Erythroblast (primary cell): ENCODE results near the gene TRMT2A.
A peak's percentile ranks its signal among the peaks of the same experiment; 100 is the strongest.

Experiments used
- DNase-seq, 2 experiments: peaks; one replicate each; lab custom pipeline; 2025; lab: John Stamatoyannopoulos, UW
- GATA1 ChIP-seq: IDR thresholded peaks from 2 replicates; pipeline ENCODE4 v1.6.1; 2011; ENCODE audit warnings: low read depth, mild to moderate bottlenecking, control low read depth, low read length, moderate library complexity
- POLR2A ChIP-seq: IDR thresholded peaks from 2 replicates; pipeline ENCODE4 v1.6.1; 2011; ENCODE audit warnings: mild to moderate bottlenecking, low read length

The TRMT2A gene

GRCh38 chr22:20142711-20143621 lies 25.9 kb upstream of the TRMT2A start:
- TF ChIP-seq GATA1 (no peak), POLR2A (no peak)
- no peak for DNase-seq

GRCh38 chr22:20141186-20142077 lies 24.4 kb upstream of the TRMT2A start:
- no peak for DNase-seq
- no peak for TF ChIP-seq POLR2A
- no peak for TF ChIP-seq GATA1

- TF ChIP-seq GATA1 (no peak), POLR2A (no peak)
- no peak for DNase-seq
Measured at GRCh38 chr22:20140521-20140964, 23.5 kb upstream of the TRMT2A start.

GRCh38 chr22:20140107-20140445 lies 23.1 kb upstream of the TRMT2A start:
- TF ChIP-seq POLR2A (no peak), GATA1 (no peak)
- DNase-seq = no peak

GRCh38 chr22:20139391-20140106 lies 22.5 kb upstream of the TRMT2A start:
- no peak for TF ChIP-seq POLR2A
- TF ChIP-seq GATA1 = no peak
- DNase-seq = no peak

GRCh38 chr22:20138868-20139267 lies 21.8 kb upstream of the TRMT2A start:
- TF ChIP-seq GATA1 (no peak), POLR2A (no peak)
- DNase-seq = no peak

- TF ChIP-seq GATA1 = no peak
- TF ChIP-seq POLR2A = no peak
- DNase-seq = no peak
Measured at GRCh38 chr22:20138417-20138738, 21.4 kb upstream of the TRMT2A start.

GRCh38 chr22:20137671-20138416 lies 20.8 kb upstream of the TRMT2A start:
- TF ChIP-seq GATA1 (no peak), POLR2A (no peak)
- DNase-seq = peak; percentile 22 to 23

GRCh38 chr22:20137113-20137512 lies 20.1 kb upstream of the TRMT2A start:
- no peak for DNase-seq

GRCh38 chr22:20136603-20136873 lies 19.5 kb upstream of the TRMT2A start:
- TF ChIP-seq GATA1 (no peak), POLR2A (no peak)
- DNase-seq = no peak

More at GRCh38 chr22:20137113-20137512, 20.1 kb upstream of the TRMT2A start:
- TF ChIP-seq GATA1 = no peak
- no peak for TF ChIP-seq POLR2A

GRCh38 chr22:20135806-20136602 lies 19.0 kb upstream of the TRMT2A start:
- peak; percentile 22 to 28 for DNase-seq
- TF ChIP-seq GATA1 (no peak), POLR2A (no peak)

- peak; percentile 47 to 48 for DNase-seq
- no peak for TF ChIP-seq GATA1
- TF ChIP-seq POLR2A = no peak
Measured at GRCh38 chr22:20135265-20135664, 18.2 kb upstream of the TRMT2A start.
